Measurements from ENCODE around the gene NUP153.

Gene NUP153

GRCh38 chr6:17628873-17629272 is 77.9 kb downstream of the NUP153 start:
- TF ChIP-seq TAF1 (IDR thresholded peaks at IDR 0.05; ENCODE audit: low read depth, low read length) = no peak
- peak; percentile 77 for TF ChIP-seq SPI1 (IDR thresholded peaks at IDR 0.05; ENCODE audit: low read depth, low read length)
- FAIRE-seq = no peak

GRCh38 chr6:17624396-17624795 is 82.3 kb downstream of the NUP153 start:
- FAIRE-seq = no peak
- DNase-seq (ENCODE audit: insufficient read length, low spot score) = no peak
- TF ChIP-seq POU2F2 (IDR thresholded peaks at IDR 0.05; ENCODE audit: low read depth, low read length) = no peak
- no peak for TF ChIP-seq PAX5 (IDR thresholded peaks at IDR 0.05; ENCODE audit: insufficient read depth, low read length, severe bottlenecking)
- no peak for TF ChIP-seq TAF1 (IDR thresholded peaks at IDR 0.05; ENCODE audit: low read depth, low read length)
- no peak for TF ChIP-seq POLR2A (IDR thresholded peaks at IDR 0.05; ENCODE audit: low read depth, low read length)
- TF ChIP-seq POLR2AphosphoS5 (IDR thresholded peaks at IDR 0.05; ENCODE audit: low read depth, low read length) = no peak
- TF ChIP-seq SPI1 (IDR thresholded peaks at IDR 0.05; ENCODE audit: low read depth, low read length) = no peak

More at GRCh38 chr6:17628873-17629272, 77.9 kb downstream of the NUP153 start:
- no peak for DNase-seq (ENCODE audit: insufficient read length, low spot score)

GRCh38 chr6:17622144-17622543 is 84.6 kb downstream of the NUP153 start:
- no peak for TF ChIP-seq POU2F2 (IDR thresholded peaks at IDR 0.05; ENCODE audit: low read depth, low read length)
- TF ChIP-seq POLR2AphosphoS5 (IDR thresholded peaks at IDR 0.05; ENCODE audit: low read depth, low read length) = no peak
- no peak for TF ChIP-seq POLR2A (IDR thresholded peaks at IDR 0.05; ENCODE audit: low read depth, low read length)
- no peak for TF ChIP-seq PAX5 (IDR thresholded peaks at IDR 0.05; ENCODE audit: insufficient read depth, low read length, severe bottlenecking)
- no peak for TF ChIP-seq SPI1 (IDR thresholded peaks at IDR 0.05; ENCODE audit: low read depth, low read length)
- no peak for TF ChIP-seq TAF1 (IDR thresholded peaks at IDR 0.05; ENCODE audit: low read depth, low read length)
- FAIRE-seq (no peak), DNase-seq (ENCODE audit: insufficient read length, low spot score) (no peak)

- DNase-seq (ENCODE audit: insufficient read length, low spot score) (no peak), FAIRE-seq (peak; percentile 50)
- TF ChIP-seq POU2F2 (IDR thresholded peaks at IDR 0.05; ENCODE audit: low read depth, low read length) (peak; percentile 16; the same call in 1 of the 2 replicates), SPI1 (IDR thresholded peaks at IDR 0.05; ENCODE audit: low read depth, low read length) (no peak)
These were observed 85.7 kb downstream of the NUP153 start for GRCh38 chr6:17621003-17621402.

GRCh38 chr6:17615794-17616193 is 90.9 kb downstream of the NUP153 start:
- DNase-seq (ENCODE audit: insufficient read length, low spot score) (no peak), FAIRE-seq (no peak)
- TF ChIP-seq POU2F2 (IDR thresholded peaks at IDR 0.05; ENCODE audit: low read depth, low read length) (no peak), POLR2A (IDR thresholded peaks at IDR 0.05; ENCODE audit: low read depth, low read length) (no peak), PAX5 (IDR thresholded peaks at IDR 0.05; ENCODE audit: insufficient read depth, low read length, severe bottlenecking) (no peak), SPI1 (IDR thresholded peaks at IDR 0.05; ENCODE audit: low read depth, low read length) (no peak), TAF1 (IDR thresholded peaks at IDR 0.05; ENCODE audit: low read depth, low read length) (no peak), POLR2AphosphoS5 (IDR thresholded peaks at IDR 0.05; ENCODE audit: low read depth, low read length) (no peak)

DNA sequence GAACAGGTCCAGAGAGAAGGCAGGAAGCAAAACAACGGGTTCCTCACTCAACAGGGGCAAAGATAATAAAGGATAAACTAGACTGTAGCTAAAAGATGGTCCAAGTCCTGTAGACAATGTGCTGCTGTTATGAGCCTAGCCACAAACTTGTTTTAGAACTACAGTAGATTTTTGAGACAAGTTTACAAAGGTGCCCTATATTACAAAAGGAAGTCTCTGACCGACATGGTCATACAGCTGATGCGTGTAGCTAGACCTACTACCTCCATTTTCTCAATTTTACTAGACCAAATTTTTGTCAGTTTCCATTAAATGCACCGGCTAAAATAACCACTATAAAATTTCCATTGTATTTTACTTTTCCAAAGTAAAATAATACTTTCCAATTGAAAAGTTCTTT is 94.7 kb downstream of the NUP153 start:
- FAIRE-seq (no peak), DNase-seq (ENCODE audit: insufficient read length, low spot score) (no peak)
- TF ChIP-seq POLR2AphosphoS5 (IDR thresholded peaks at IDR 0.05; ENCODE audit: low read depth, low read length) = no peak
- no peak for TF ChIP-seq PAX5 (IDR thresholded peaks at IDR 0.05; ENCODE audit: insufficient read depth, low read length, severe bottlenecking)
- TF ChIP-seq TAF1 (IDR thresholded peaks at IDR 0.05; ENCODE audit: low read depth, low read length) = no peak
- no peak for TF ChIP-seq POLR2A (IDR thresholded peaks at IDR 0.05; ENCODE audit: low read depth, low read length)

DNA sequence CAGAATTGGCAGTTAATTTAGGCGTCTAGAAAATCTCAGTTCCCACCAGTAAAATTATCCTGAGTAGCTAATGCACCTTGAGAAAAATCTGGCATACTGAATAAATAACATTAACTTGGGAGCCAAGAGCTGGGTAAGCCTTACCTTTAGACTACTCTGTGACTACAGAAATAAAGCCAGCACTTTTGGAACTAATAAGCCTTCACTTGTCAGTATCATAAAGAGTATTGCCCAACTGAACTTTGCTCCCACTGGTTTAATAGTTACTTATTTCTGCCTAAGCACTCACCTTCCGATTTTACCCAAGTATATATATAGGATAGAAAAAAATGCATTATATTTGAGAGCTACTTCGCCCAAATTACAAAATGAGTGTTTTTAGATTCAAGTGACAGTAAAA is 95.9 kb downstream of the NUP153 start:
- no peak for DNase-seq (ENCODE audit: insufficient read length, low spot score)
- TF ChIP-seq TAF1 (IDR thresholded peaks at IDR 0.05; ENCODE audit: low read depth, low read length) (no peak), POU2F2 (IDR thresholded peaks at IDR 0.05; ENCODE audit: low read depth, low read length) (no peak), PAX5 (IDR thresholded peaks at IDR 0.05; ENCODE audit: insufficient read depth, low read length, severe bottlenecking) (no peak), POLR2AphosphoS5 (IDR thresholded peaks at IDR 0.05; ENCODE audit: low read depth, low read length) (no peak), SPI1 (IDR thresholded peaks at IDR 0.05; ENCODE audit: low read depth, low read length) (no peak), POLR2A (IDR thresholded peaks at IDR 0.05; ENCODE audit: low read depth, low read length) (no peak)

DNA sequence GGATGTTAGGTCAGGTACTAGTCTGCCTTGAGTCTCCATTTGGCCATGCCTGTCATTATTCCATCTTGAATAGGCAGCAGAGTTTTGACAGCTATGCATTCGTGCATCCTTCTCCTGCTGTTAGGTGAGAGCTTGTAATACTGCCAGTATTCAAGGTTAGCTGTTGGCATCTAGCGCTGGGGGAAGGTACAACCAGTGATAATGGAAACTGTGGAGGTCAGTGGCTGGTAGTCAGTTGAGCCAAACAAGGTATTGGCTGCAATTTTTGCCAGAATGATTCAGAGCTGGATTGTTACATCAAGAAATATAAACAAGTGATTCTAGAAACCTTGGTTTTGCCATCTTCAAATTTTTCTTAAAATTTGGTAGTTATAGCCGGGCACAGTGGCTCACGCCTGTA is 100.1 kb downstream of the NUP153 start:
- FAIRE-seq = no peak
- TF ChIP-seq SPI1 (IDR thresholded peaks at IDR 0.05; ENCODE audit: low read depth, low read length) (no peak), PAX5 (IDR thresholded peaks at IDR 0.05; ENCODE audit: insufficient read depth, low read length, severe bottlenecking) (no peak), TAF1 (IDR thresholded peaks at IDR 0.05; ENCODE audit: low read depth, low read length) (no peak), POLR2A (IDR thresholded peaks at IDR 0.05; ENCODE audit: low read depth, low read length) (no peak)
- no peak for DNase-seq (ENCODE audit: insufficient read length, low spot score)

More for the DNA sequence above, 95.9 kb downstream of the NUP153 start:
- FAIRE-seq = no peak

- FAIRE-seq (no peak), DNase-seq (ENCODE audit: insufficient read length, low spot score) (no peak)
- no peak for TF ChIP-seq POLR2AphosphoS5 (IDR thresholded peaks at IDR 0.05; ENCODE audit: low read depth, low read length)
- no peak for TF ChIP-seq POU2F2 (IDR thresholded peaks at IDR 0.05; ENCODE audit: low read depth, low read length)
- no peak for TF ChIP-seq POLR2A (IDR thresholded peaks at IDR 0.05; ENCODE audit: low read depth, low read length)
- no peak for TF ChIP-seq TAF1 (IDR thresholded peaks at IDR 0.05; ENCODE audit: low read depth, low read length)
- TF ChIP-seq PAX5 (IDR thresholded peaks at IDR 0.05; ENCODE audit: insufficient read depth, low read length, severe bottlenecking) = no peak
- TF ChIP-seq SPI1 (IDR thresholded peaks at IDR 0.05; ENCODE audit: low read depth, low read length) = no peak
These were observed 103.8 kb downstream of the NUP153 start for GRCh38 chr6:17602888-17603287.

DNA sequence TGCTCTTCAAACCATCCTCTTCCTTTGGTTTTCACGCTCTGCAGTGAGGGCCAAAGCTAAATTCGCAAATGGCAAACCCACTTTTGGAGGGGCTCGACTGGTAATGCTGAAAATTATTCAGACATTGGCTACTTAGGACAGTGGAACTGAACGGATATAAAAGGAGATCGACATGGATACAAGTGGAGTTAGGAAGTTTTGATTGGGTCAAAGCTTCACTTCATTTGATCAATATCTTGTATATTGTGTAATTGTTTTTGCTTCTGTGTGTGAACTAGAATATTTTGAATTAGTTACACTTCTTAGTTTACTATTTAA is 105.4 kb downstream of the NUP153 start:
- TF ChIP-seq POLR2AphosphoS5 (IDR thresholded peaks at IDR 0.05; ENCODE audit: low read depth, low read length) (no peak), POLR2A (IDR thresholded peaks at IDR 0.05; ENCODE audit: low read depth, low read length) (no peak), POU2F2 (IDR thresholded peaks at IDR 0.05; ENCODE audit: low read depth, low read length) (no peak), PAX5 (IDR thresholded peaks at IDR 0.05; ENCODE audit: insufficient read depth, low read length, severe bottlenecking) (no peak), TAF1 (IDR thresholded peaks at IDR 0.05; ENCODE audit: low read depth, low read length) (no peak), SPI1 (IDR thresholded peaks at IDR 0.05; ENCODE audit: low read depth, low read length) (no peak)
- no peak for DNase-seq (ENCODE audit: insufficient read length, low spot score)
- FAIRE-seq = no peak
